Loucy (cell line): ENCODE results near the gene ALG14.

Source experiments
- CTCF ChIP-seq: fragments of 200-600 bp; sonication (generic); conservative IDR thresholded peaks from 2 replicates; pipeline ENCODE4 v1.5.1; 2014; ENCODE audit warnings: mild to moderate bottlenecking, antibody characterized with exemption, low read length
- EZH2phosphoT487 ChIP-seq: fragments of 200-600 bp; IDR thresholded peaks from 2 replicates; pipeline ENCODE4 v1.6.1; 2018; ENCODE audit warnings: antibody characterized with exemption, mild to moderate bottlenecking, moderate library complexity, borderline replicate concordance

- no peak for TF ChIP-seq CTCF
- TF ChIP-seq EZH2phosphoT487, result no peak
These were observed 98.5 kb downstream of the ALG14 start for GRCh38 chr1:94974241-94974640.
